ENCODE results near the gene WIPF1.
A peak's percentile ranks its signal among the peaks of the same experiment; 100 is the strongest.

Gene WIPF1

GRCh38 chr2:174597345-174598047 lies at the start of gene WIPF1:
Gene WIPF1, minus strand, starts transcription at chr2:174597804. Its CDS starts 12,231 bp downstream, at chr2:174585573.
- peak in 1 of 2 donors; percentile 28 for DNase-seq (ENCODE audit: low read depth in 2 of 2)

DNA sequence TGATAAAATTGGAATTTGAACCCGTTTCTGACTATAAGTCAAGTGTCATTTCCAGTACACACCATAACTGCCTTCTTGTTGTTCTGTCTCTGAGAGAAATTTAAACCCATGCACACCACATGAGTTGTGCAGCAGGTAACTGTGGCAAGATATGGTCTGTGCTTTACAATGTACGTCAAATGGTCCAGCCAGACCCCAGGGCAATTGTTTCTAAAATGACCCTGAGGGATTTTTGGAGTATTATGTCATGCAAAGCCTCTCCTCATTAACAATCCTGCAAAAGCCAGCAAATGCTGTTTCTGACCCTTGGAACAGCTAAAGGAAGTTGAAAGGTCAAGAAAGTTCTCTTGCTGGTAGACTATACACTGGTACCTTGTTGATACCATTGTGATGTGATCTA lies 47.7 kb upstream of the WIPF1 start:
- no peak for DNase-seq (ENCODE audit: low read depth in 2 of 2)

- DNase-seq (ENCODE audit: low read depth in 2 of 2) = no peak
Observed at GRCh38 chr2:174644406-174644805, 46.8 kb upstream of the WIPF1 start.

GRCh38 chr2:174643356-174643755 lies 45.8 kb upstream of the WIPF1 start:
- DNase-seq (ENCODE audit: low read depth in 2 of 2) = no peak

DNA sequence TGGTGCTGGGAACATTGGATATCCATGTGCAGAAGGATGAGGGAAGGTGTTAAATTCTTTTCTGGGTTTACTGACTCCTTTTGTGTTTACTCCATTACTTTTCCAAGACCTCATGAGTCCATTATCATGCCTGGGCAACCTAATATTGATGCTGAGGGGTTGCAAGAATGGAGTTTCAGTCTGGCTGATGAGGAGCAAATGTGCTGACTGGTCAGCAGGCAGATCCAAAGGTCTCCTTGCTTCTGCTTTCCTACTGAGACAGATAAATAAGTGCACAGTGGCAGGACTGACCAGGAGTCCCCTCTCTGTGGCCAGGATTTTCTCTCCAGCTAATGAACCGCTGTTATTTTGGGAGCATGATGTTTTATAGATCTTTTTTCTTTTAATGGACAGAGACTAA lies 43.6 kb upstream of the WIPF1 start:
- DNase-seq (ENCODE audit: low read depth in 2 of 2) = no peak

- DNase-seq (ENCODE audit: low read depth in 2 of 2) = no peak
Observed at GRCh38 chr2:174636987-174637386, 39.4 kb upstream of the WIPF1 start.

DNA sequence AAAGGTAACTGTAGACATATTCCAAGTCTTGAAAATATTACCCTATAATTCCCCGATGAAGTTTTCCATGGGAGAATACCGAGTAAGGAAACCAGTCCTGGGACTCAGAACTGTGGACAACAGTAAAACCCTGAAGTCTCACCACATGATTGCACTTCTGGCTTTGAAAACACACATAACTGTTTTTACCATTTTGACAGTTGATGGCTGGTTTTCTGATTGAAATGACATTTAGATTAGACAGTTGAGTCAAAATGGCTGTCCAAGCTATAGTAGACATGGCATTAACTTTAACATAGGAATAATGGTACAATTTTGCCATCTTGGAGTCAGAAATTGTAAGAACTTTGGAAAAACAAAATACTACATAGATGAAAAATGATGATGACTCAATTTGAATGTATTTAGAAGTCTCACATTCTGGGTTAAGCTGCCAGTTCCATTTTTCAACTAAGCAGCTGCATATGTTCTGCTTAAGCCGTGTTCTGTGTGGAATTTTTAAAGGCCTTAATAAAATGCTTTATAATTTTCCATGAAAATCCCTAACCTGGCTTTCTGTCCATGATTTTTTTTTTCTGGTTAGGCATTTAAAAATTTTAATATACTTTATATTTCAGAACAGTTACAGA lies 38.3 kb upstream of the WIPF1 start:
- no peak for DNase-seq (ENCODE audit: low read depth in 2 of 2)

GRCh38 chr2:174635015-174635593 lies 37.5 kb upstream of the WIPF1 start:
- DNase-seq (ENCODE audit: low read depth in 2 of 2) = no peak

GRCh38 chr2:174634130-174635014 lies 36.8 kb upstream of the WIPF1 start:
- DNase-seq (ENCODE audit: low read depth in 2 of 2) = no peak

DNA sequence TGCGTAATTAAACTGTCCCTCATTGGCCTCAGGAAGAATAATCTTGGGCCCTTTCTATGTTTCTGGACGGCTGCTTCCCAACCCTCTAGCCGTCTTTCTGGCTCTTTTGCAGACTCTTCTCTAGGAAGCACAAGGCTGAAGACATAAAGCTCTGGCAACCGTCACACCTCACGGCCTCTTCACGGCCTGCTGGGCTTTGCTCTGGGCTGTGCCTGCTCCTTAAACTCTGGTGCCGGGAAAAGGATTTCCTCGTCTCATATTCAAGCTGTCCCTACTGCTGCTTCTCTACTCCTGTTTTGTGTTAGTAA lies 36.0 kb upstream of the WIPF1 start:
- no peak for DNase-seq (ENCODE audit: low read depth in 2 of 2)

- no peak for DNase-seq (ENCODE audit: low read depth in 2 of 2)
Observed at GRCh38 chr2:174632841-174633622, 35.4 kb upstream of the WIPF1 start.

- no peak for DNase-seq (ENCODE audit: low read depth in 2 of 2)
Observed at GRCh38 chr2:174631009-174631981, 33.7 kb upstream of the WIPF1 start.

DNA sequence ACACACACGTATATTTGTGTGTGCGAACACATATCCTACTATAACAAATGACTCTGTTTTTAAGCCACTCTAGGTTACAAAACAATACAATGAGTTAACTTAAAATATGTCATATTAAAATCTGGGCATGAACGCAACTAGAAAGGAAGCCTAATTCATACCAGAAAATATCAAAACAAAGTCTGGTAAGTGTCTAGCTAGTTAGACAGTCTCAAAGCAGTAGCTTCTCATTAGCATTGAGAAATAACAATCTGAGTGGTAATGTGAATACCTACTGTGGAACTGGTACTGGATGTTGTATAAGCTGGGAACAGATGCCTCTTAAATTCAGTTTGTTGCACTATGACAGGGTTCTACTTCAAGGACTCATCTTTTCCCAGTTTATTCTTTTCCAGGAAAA lies 32.5 kb upstream of the WIPF1 start:
- no peak for DNase-seq (ENCODE audit: low read depth in 2 of 2)

- DNase-seq (ENCODE audit: low read depth in 2 of 2) = no peak
Observed at GRCh38 chr2:174629506-174629905, 31.9 kb upstream of the WIPF1 start.

DNA sequence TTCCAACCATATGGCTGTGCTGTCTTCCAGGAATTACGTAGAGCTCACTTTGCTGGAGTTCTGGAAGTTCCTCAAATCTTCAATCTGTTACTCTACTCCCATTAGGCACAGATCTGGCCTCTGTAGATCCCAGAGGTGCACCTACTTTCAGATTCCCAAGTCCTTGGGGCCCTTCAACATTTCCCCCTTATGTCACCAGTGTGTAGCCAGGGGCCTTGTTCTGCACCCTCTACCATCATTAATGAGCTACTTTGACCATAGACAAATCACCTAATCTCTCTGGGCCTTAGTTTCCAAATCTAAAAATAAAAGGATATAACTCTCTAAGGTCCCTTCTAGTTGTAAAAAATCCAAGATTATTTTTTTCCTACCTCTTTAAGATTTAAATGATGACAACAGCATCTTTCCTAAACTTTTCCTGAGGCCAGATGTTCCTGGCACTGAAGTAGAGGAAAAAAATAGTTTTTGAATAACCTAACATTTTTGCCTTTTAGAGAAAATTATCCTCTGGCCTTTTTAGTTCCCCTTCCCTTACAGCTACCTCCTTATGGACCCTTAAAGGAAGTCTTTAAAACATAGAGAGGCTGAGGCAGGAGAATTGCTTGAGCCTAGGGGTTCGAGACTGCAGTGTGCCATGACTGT lies 31.0 kb upstream of the WIPF1 start:
- DNase-seq (ENCODE audit: low read depth in 2 of 2) = no peak

GRCh38 chr2:174627216-174627615 lies 29.6 kb upstream of the WIPF1 start:
- DNase-seq (ENCODE audit: low read depth in 2 of 2) = no peak

- no peak for DNase-seq (ENCODE audit: low read depth in 2 of 2)
Observed at GRCh38 chr2:174624895-174625430, 27.4 kb upstream of the WIPF1 start.

DNA sequence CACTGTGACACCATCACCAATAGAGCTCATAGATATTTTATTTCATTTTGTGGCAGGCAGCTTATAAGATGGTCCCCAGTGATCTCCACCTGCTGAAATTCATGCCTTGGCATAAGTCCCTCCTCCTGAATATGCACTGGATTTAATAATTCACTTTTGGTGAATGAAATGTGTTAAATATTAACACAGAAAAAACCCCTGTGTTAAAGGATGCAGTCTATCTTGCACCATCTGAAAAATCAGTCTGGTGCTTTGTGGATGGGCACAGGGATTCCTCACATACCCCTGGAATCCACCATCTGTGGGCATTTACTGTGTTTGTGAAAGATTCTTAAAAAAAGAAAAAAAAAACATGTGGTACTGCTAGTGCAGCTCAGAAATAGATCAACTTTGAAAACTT lies 26.1 kb upstream of the WIPF1 start:
- DNase-seq (ENCODE audit: low read depth in 2 of 2) = no peak

DNA sequence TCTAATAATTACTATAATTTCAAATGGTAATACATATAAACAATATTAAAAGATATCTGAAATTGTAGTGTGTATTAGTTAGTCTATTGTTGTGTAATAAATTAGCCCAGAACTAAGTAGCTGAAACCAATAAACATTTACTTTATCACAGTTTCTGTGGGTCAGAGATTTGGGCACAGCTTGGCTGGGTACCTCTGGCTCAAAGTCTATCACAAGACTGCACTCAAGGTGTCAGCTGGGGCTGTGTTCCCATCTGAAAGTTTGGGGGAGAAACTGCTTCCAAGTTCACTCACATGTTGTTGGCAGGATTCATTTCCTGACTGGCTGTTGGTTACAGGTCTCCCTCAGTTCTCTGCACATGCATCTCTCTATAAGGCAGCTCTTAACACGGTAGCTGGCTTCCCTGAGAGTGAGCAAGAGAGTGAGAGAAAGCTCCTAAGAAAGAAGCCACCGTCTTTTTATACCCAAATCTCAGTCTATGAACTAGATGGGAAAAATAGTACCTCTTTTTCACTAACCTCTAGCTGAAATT lies 25.6 kb upstream of the WIPF1 start:
- DNase-seq (ENCODE audit: low read depth in 2 of 2) = no peak

All from activated CD8-positive, alpha-beta memory T cell treated with anti-CD3 and anti-CD28 coated beads for 4 hours (primary cell).